Thoracic aorta (tissue), 2 donors: ENCODE measurements around the gene PBOV1. TPM values are rescaled to one million over a fixed set of nuclear protein-coding genes. Genes with fewer than 3 reads are reported as not detected.

ENCODE experiments used
- ATAC-seq: fragments of 150-250 bp; one replicate; pipeline ENCODE4 v1.8.0; 2017; ENCODE audit warnings: low read depth; ENCODE audit not compliant: insufficient number of reproducible peaks, low FRiP score
- DNase-seq: peaks from one replicate; pipeline ENCODE4 v3.0.0-alpha.2; 2020; ENCODE audit warnings: low spot score
- H3K27ac ChIP-seq, 2 donors: fragments of 200-600 bp; sonication (generic); 1 replicate in 1 of 2; 2 replicates in 1 of 2; pipeline ENCODE4 v1.5.1; 2016; ENCODE audit warnings: mild to moderate bottlenecking in 2 of 2, moderate library complexity in 2 of 2
- H3K27me3 ChIP-seq: fragments of 200-600 bp; sonication (generic); replicated peaks from 2 replicates; pipeline ENCODE4 v1.6.0; 2016; ENCODE audit warnings: mild to moderate bottlenecking; ENCODE audit not compliant: insufficient read depth
- H3K36me3 ChIP-seq: fragments of 200-600 bp; sonication (generic); one replicate; pipeline ENCODE4 v1.5.1; 2016
- H3K4me1 ChIP-seq, 2 donors: fragments of 200-600 bp; sonication (generic); 1 replicate in 1 of 2; 2 replicates in 1 of 2; pipeline versions ENCODE4 v1.5.1 to v1.6.0; 2016; ENCODE audit warnings: low read depth in 2 of 2, mild to moderate bottlenecking in 1 of 2; ENCODE audit not compliant: control insufficient read depth in 1 of 2
- H3K4me3 ChIP-seq: fragments of 200-600 bp; sonication (generic); 2 replicates; pipeline ENCODE4 v1.5.1; 2016; ENCODE audit warnings: mild to moderate bottlenecking
- H3K9me3 ChIP-seq: fragments of 200-600 bp; sonication (generic); 2 replicates; pipeline ENCODE4 v1.5.1; 2016
- CTCF ChIP-seq: fragments of 200-600 bp; sonication (generic); IDR thresholded peaks from one replicate; pipeline ENCODE4 v1.5.1; 2019; ENCODE audit warnings: antibody characterized with exemption
- total RNA-seq, 2 donors: library from RNA; depleted of rRNA; stranded (reverse); fragments of >200 nt; gene quantifications; one replicate each; pipeline versions ENCODE4 v1.1.0 to v1.2.3, GENCODE V29; 2016

PBOV1 gene
- total RNA-seq, 2 donors from 2014 or later, result not detected

GRCh38 chr6:138250513-138251247, 32.4 kb upstream of the PBOV1 start:
- Histone ChIP-seq H3K4me3 (peak overlapping the region; percentile 50), H3K9me3 (no peaks in the 10 kb centered on the region), H3K27me3 (no peaks in the 10 kb centered on the region), H3K27ac (peak overlapping the region; percentile 47 to 64), H3K36me3 (no peaks in the 10 kb centered on the region), H3K4me1 (peaks cover 0 to 8% of the 10 kb centered on the region in 2 donors)
- DNase-seq (peak; percentile 36), ATAC-seq (peak; percentile 90)
- TF ChIP-seq CTCF, result no peak

- DNase-seq (no peak), ATAC-seq (no peak)
- no peaks in the 10 kb centered on the region for H3K27me3 ChIP-seq
- TF ChIP-seq CTCF, result no peak
- H3K9me3 ChIP-seq, result no peaks in the 10 kb centered on the region
- no peaks in the 10 kb centered on the region for H3K36me3 ChIP-seq
- H3K4me3 ChIP-seq, result no peak overlapping the region
- peak overlapping the region; percentile 47 to 64 for H3K27ac ChIP-seq
- H3K4me1 ChIP-seq, result peaks cover 0 to 8% of the 10 kb centered on the region in 2 donors
These were observed 31.8 kb upstream of the PBOV1 start for GRCh38 chr6:138250053-138250452.

GRCh38 chr6:138248878-138249277, 30.6 kb upstream of the PBOV1 start:
- Histone ChIP-seq H3K27ac (no peak overlapping the region), H3K27me3 (no peaks in the 10 kb centered on the region), H3K4me1 (peaks cover 0 to 8% of the 10 kb centered on the region in 2 donors), H3K36me3 (no peaks in the 10 kb centered on the region), H3K4me3 (no peak overlapping the region), H3K9me3 (no peaks in the 10 kb centered on the region)
- no peak for TF ChIP-seq CTCF
- DNase-seq (no peak), ATAC-seq (no peak)

- TF ChIP-seq CTCF, result no peak
- Histone ChIP-seq H3K4me3 (no peak overlapping the region), H3K36me3 (no peaks in the 10 kb centered on the region), H3K27ac (no peak overlapping the region), H3K9me3 (no peaks in the 10 kb centered on the region), H3K4me1 (peaks cover 0 to 8% of the 10 kb centered on the region in 2 donors), H3K27me3 (no peaks in the 10 kb centered on the region)
- DNase-seq (no peak), ATAC-seq (no peak)
These were observed 29.7 kb upstream of the PBOV1 start for GRCh38 chr6:138248011-138248410.

GRCh38 chr6:138246650-138247440, 28.6 kb upstream of the PBOV1 start:
- H3K9me3 ChIP-seq, result no peaks in the 10 kb centered on the region
- DNase-seq, result no peak
- H3K27me3 ChIP-seq, result no peaks in the 10 kb centered on the region
- no peak overlapping the region for H3K27ac ChIP-seq
- H3K4me3 ChIP-seq, result no peak overlapping the region
- peaks cover 0 to 8% of the 10 kb centered on the region in 2 donors for H3K4me1 ChIP-seq
- ATAC-seq, result no peak
- no peak for TF ChIP-seq CTCF
- no peaks in the 10 kb centered on the region for H3K36me3 ChIP-seq
